GM21447 (cell line): Measurements from ENCODE around the gene ALCAM.
"Not testable (repeated sequence)": the region's sequence is repeated elsewhere in the genome, so short reads cannot be mapped to it uniquely, and the experiment has no call there.

Experiments used
- ATAC-seq: cut with Tn5 transposase; IDR thresholded peaks from one replicate; pipeline ENCODE4 v1.9.1; 2021; ENCODE audit not compliant: unreplicated experiment

Gene ALCAM

DNA sequence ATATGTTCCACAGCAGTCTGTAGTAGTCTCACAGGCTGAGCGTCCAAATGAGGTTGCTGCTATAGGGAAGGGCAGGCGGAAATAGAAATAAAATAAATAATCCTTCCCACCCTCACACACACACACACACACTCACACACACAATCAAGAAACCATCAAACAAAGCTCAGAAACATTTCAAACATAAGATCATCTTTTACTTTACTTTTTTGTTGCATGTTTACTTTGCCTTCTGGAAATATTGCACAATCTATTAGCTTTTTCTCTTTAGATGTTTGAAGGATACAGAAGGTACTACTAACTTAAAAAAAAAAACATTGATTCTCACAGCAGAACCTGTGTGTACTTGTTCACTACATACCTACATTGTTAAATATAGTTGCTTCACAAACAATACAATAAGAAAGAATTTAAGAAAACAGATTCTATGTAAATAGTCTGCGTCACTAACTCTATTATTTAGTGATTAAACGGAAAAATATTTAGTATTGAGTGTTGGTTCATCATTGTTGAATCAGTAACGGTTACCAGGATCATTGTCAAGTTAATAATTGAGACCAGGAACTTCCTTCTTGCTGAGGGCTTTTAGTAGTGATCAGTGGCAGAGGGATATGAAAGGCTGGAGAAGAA is 20.5 kb downstream of the ALCAM start:
- ATAC-seq, result no peak

DNA sequence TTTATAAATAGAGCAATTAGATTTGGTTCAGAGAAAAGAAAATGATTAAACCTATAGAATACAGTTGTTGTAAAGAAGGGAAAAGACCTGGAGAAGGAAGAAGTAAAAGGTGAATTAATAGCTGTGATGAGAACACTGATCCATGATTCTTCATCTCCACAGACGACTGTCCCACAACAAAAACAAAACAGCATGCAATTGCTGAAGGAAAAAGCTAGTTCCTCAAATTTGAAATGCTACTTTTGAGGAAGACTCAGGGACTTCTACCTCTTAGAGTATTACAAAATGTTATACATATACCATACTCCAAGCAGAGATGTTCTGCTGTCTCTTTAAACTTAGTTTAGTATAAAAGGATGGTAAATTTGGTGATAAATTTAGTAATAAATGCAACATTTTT is 21.5 kb downstream of the ALCAM start:
- ATAC-seq, result no peak

DNA sequence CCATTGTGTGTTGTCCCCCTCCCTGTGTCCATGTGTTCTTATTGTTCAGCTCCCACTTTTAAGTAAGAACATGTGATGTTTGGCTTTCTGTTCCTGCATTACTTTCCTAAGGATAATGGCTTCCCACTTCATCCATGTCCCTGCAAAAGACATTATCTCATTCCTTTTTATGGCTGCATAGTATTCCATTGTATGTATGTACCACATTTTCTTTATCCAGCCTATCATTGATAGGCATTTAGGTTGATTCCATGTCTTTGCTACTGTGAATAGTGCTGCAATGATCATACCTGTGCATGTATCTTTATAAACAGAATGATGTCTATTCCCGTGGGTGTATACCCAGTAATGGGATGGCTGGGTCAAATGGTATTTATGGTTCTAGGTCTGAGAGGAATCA is 23.1 kb downstream of the ALCAM start:
- ATAC-seq, result not testable (repeated sequence)

DNA sequence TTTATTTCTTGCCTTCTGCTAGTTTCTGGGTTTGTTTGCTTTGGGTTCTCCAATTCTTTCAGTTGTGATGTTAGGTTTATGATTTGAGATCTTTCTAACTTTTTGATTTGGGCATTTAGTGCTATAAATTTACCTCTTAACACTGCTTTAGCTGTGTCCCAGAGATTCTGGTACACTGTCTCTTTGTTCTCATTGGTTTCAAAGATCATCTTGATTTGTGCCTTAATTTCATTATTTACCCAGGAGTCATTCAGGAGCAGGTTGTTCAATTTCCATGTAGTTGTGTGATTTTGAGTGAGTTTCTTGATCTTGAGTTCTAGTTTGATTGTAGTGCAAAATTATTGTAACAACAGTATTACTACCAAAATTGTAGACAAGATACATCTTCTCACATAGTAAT is 25.9 kb downstream of the ALCAM start:
- ATAC-seq, result not testable (repeated sequence)

DNA sequence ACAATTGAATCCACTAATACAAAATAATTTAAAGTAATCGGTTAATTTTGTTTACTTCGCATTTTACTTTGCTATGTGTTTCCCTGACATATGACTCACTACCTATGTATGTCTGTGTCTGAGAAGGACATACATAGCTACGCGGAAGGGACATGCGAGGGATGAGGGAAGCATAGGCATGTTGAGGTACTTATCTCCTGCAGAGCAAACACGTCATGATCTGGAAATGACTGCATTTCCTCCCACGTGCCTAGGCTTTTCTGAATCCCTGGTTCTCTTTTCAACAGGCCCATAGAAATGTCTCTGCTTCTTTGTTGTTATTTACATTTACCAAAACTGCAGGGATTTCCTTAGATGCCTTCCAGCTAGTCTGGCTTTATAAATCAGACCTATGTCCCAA is 27.5 kb downstream of the ALCAM start:
- ATAC-seq, result no peak

DNA sequence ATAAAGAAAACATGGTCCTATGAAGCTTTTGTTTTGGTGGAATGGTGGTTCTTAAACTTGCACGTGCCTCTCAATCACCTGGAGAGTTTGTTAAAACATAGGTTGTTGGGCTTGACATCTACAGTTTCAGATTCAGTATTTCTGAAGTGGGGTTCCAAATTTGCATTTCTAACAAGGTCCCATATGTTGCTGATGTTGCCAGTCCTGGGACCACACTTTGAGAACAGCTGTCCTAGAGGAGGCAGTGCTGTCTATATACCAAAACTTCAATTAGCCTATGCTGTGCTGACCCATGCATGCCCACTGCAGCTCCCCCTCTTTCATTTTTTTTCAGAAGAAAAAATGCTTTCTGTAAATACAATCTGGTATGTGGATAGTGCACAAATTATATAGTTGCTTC is 31.3 kb downstream of the ALCAM start:
- no peak for ATAC-seq

DNA sequence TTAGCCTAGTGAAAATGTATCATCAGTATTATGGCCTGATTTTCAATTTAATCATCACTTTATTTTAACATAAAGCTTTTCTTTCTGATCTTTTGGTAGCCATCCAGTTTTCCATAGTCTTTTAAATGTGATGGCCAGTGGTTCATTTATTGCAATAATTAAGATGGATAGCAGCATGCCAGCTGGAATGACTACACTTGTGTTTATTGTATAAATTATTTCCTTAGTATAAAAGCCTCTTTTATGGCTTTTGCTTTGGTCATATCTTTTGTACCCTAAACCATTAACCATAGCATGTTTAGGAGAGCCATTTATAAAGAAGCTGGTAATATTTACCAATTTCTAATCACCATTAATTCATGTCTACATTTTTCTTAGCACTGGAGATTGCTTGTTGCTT is 31.7 kb downstream of the ALCAM start:
- ATAC-seq, result no peak

DNA sequence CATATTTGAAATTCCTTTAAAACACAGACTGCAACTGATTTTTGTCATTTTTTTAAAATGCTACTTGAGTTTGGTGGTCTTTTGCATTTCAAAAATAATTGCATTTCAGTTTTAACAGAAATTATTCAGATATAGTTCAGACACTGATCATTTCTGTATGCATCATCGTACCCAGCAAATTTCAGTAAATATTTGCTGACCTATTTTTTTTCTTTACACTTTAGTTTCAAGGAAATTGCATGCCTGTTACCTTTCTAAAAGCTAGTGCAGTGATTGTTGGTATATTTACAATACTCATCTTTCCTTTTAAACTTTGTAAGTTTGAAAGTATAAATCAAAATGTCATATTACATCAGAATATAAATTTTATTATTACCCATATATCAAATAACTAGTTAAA is 32.4 kb downstream of the ALCAM start:
- no peak for ATAC-seq

DNA sequence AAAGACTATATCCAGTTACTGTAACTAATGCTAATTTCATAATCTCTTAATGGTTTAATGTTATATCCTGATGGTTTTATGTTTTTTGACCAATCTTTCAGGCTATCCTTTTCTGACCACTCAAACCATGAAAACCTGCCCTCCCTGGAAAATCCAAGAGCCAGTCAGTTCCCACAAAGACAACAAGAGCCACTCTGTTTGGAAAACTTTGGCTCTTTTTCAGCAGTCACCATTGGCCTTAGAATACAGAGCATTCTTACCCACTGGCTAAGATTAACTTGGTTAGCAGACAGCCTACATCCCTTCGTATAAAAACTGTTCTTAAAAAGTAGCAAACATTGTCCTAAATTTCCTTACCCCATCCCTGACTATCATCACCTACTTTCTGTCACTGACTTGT is 32.9 kb downstream of the ALCAM start:
- no peak for ATAC-seq

DNA sequence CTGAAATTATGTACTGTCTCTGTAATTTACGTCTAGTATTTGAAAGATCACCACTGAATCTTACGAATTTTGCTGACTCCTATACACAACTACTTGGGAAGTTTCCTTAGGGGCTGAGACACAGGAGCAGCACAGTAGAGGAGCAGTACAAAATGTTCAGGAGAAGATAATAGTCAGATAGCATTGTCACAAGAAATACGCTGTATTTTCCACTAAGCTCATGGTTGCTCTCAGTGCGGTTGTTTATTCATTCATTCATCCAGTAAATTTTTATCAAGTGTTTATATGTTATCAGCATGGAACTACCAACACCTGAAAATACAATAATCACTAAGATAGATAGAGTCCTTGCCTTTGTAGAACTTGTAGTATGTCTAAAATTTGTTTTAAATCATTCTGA is 34.5 kb downstream of the ALCAM start:
- ATAC-seq, result no peak

DNA sequence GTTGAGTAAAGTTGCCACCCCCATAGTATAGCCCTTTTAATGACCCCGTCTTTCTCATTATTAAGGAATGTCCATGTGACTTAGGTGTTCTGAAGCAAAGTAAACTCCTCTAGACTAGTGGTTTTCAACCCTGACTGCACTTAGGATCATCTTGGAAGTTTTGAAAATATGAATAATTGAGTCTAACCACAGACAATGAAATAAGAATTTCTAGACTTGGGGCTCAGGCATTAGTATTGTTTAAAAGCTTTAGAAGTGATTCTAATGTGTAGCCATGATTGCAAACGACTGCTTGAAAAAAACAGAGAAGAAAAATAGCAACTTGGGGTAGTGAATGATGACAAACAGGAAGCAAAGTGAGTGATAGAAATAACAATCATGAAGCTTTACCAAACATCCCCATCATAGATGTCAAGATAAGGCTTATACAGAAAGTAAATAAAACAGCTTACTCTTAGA is 35.0 kb downstream of the ALCAM start:
- ATAC-seq, result no peak

DNA sequence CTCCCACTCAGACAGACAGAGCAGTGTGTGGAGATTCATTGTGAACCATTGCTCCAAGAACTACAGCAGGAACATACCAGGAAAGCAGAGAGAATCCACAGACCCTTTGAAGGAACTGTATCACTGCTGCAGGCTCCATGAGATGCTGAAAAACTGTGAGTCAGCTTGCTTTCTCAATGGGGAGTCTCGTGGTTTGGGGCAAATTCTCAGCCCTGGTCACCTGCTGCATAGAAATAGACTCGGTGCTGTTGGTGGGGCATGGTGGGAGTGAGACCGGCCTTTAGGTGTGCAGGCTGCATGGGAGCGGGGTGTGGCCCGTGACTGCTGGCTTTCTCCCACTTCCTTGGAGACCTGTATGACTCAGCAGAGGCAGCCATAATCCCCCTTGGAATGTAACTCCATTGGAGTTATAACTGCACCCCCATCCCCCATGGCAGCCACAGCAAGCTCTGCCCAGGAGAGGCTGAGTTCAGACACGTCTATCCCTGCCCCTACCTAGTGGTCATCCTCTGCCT is 35.6 kb downstream of the ALCAM start:
- ATAC-seq, result no peak

DNA sequence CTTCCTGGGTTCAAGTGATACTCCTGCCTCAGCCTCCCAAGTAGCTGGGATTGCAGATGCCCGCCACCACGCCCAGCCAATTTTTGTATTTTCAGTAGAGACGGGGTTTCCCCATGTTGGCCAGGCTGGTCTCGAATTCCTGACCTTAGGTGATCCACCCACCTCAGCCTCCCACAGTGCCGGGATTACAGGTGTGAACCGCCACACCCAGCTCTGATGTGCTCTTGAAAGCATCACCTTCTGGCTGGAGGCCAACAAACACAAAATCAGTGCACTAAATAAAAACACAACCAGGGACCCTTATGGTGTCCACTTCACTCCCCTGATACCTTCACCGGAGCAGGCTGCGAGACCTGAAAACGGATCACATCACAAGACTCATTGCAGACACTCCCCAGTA is 36.3 kb downstream of the ALCAM start:
- not testable (repeated sequence) for ATAC-seq

DNA sequence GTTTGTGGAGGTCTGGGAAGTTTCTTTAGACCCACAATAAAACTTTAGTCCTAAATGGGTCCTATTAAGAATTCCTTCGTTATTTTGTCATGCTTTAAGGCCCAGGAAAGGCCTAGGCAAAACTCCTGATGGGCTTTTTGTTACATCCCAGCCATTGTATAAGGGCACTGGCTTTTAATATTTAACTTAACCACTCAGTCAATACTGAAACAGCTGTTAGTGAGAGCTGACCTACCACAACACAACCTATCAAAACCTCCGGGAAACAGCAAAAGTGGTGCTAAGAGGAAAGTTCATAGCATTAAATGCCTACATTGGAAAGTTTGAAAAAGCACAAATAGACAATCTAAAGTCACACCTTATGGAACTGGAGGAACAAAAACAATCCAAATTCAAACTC is 39.6 kb downstream of the ALCAM start:
- no peak for ATAC-seq

DNA sequence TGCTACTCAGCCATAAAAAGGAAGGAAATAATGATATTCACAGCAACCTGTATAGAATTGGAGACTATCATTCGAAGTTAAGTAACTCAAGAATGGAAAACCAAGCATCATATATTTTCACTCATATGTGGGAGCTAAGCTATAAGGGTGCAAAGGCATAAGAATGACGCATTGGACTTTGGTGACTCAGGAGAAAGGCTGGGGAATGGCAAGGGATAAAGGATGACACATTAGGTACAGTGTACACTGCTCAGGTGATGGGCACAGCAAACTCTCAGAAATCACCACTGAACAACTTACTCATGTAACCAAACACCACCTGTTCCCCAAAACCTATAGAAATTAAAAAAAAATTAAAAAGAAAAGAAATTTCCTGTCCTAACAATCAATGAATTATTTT is 42.7 kb downstream of the ALCAM start:
- ATAC-seq, result no peak

DNA sequence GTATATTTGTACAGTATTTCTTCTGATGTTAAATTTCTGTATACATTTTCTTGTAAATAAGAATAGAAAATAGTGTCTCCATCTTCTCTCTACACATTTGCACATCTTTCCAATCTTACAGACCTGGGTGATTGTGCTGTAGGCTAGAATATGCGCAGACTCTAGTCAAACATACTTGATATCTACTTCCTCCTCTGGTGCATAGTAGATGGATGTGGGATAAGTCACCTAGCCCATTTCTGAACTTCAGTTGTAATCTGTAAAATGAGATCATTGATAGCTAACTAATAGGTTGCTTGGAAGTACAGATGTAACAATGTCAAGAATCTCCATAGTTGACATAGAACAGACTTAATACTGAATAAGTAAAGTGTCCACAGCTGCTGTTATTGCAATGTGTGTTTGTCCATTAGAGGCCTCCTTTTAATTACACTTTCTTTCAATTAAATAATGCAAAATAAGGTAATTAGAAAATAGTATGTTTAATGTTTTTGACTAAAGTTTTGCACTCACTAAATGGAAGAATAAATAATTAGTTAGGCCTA is 46.7 kb downstream of the ALCAM start:
- no peak for ATAC-seq

DNA sequence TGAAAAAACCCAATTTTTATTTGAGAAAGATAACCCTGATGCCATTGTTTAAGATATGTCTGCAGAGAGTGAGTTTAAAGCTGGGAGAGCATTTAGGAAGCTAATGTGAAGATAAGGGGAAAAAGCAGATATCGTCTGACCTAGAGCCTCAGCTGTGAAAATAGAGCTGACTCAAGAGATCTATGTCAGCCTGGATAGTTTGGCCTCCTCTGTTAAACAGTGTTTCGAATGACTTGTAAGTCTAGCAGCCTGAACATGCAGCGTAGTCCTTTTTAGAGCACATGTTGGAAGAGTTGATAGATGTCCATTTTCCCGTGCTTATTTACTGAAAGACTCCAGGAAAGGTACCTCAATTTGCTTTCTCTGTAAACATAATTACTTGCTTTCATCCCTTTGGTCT is 48.1 kb downstream of the ALCAM start:
- no peak for ATAC-seq

DNA sequence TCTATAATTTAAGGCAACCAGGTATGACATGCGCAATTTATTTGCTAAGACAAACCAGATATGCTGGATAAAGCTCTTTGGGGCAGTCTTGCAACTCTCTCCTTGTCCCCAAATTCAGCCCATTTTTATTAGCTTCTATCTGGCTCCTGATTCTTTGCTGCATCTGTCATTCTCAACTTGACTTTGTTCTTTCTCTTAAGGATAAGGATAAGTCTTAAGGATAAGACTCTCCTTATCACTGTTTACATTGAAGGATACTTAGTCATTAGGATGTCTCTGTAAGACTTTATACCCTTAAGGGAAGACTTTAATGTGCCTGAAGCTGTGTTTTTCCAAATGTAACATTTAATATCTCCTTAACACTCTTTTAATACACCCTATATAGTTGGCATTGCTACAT is 49.2 kb downstream of the ALCAM start:
- ATAC-seq, result no peak

DNA sequence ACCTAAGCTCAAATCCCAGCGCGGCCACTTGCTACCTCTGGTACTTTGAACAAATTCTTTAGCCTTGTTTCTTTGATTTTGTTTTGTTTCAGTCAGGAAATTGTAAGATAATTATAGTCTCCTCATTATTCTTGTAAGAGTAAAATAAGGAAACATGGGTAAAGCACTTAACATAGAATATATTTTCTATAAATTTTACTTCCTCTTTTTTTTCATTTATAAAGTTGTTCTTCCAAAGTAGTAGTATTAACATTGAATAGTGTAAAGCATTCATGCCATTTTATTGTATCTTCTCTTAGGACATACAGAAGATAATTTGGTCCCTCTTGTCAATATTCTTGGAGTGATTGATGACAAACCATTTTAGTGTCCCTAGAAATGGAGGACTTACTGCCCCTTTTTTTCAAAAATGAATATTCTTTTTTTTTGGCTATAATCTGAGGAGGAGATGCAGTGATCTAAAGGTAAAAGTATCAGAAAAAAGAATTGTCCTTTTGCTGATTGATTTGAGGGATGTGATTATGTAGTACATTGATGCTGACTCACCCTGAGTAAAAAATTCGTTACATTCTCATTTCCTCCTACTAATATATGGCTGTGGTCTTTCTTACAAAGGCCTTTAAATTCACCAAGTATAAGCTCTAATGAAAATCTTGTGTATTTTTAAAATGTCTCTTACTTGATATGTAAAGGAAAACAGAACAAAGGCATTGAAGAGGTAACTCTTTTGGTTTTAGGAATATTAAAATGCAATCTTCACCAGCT is 51.0 kb downstream of the ALCAM start:
- no peak for ATAC-seq

DNA sequence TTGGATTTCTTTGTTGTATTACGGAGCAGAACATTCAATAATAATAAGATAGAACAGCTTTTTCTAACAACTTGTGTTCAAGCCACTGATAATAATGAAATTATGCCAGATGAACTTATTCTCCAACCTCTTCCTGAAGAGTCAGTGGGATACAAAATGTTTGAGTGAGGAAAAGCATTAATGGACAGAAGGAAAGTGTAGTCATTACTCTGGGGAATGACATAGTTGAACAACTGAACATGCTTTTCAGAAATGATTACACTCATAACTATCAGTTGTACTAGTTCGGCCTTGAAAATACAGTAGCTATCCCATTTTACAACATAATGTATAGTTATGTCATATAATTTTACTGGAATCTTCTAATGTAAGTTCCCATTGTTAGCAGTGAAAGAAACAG is 55.9 kb downstream of the ALCAM start:
- no peak for ATAC-seq

DNA sequence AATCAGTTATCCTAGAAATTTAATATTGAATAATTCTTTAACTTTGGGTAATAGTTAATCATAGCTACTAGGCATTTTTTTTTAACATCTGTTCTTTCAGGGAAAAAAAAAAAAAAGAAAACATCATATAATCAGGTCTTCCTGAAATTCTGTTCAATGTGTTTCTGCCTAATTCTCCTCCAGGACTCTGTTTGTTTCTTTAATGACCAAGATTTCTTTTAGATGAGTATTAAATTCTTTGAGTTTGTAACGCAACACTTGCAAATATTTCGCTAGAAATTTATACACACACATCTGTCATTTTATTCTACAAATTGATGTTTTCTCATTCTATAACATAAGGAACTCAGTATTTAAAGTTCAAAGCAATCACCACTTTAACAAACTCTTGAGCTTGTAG is 56.7 kb downstream of the ALCAM start:
- ATAC-seq, result no peak

DNA sequence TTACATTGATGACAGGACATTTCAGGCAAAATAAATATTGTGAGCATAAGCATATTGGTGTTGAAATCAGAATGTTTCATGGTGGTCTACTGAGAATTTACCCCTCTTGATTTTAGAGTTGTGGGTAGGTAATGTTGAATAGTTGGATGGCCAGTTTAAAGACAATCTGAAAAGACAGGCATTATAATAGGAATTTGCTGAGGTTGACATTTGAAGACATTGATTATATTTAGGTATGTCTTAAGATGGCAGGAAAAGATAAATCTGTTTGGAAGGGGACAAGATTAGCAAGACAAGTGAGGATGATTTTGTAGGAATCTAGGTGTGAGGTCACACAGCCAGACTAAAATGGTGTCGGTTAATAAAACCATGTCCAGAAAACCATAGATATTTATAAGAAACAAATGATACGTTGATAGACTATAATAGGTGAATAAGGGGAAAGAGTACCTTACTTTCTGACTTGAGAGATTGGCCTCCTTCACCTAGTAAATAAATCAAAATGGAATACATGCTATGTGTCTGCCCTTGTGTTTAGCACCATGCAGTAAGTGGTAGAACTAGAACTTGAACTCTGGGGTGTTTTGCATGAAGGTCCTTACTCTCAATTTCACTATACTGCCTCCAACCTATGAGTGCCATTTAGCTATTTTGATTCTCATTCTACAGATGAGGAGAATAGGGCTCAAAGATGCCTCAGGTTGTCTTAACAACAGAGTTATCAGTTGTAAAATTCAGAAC is 57.9 kb downstream of the ALCAM start:
- ATAC-seq, result no peak
